ENCODE data around the gene ASPSCR1. TPM values are rescaled to one million over a fixed set of nuclear protein-coding genes. Genes with fewer than 3 reads are reported as not detected.
"Not testable (repeated sequence)": the region's sequence is repeated elsewhere in the genome, so short reads cannot be mapped to it uniquely, and the experiment has no call there.

Gene ASPSCR1
- total RNA-seq, 2 donors from 2014 or later = 17.9 to 57.4 TPM

GRCh38 chr17:82036634-82037091, 59.2 kb downstream of the ASPSCR1 start:
- Histone ChIP-seq H3K27me3 (no peaks in the 10 kb centered on the region), H3K9me3 (no peaks in the 10 kb centered on the region), H3K4me1 (peaks cover 37% of the 10 kb centered on the region), H3K36me3 (replicated peaks in 1 of 2; ENCODE audit: insufficient read depth in 1 of 2, low read depth in 2 of 2) (no peaks in the 10 kb centered on the region), H3K27ac (peak overlapping the region; percentile 94 to 100 (median 96)), H3K4me3 (peak overlapping the region; percentile 52 to 68)
- TF ChIP-seq POLR2A (IDR thresholded peaks at IDR 0.05) (no peak), CTCF (IDR thresholded peaks at IDR 0.05) (no peak)
- intact Hi-C loops (cut with DNase I) = no loop called here
- DNase-seq = peak in 1 of 4 donors; percentile 32
- ATAC-seq = peak; percentile 1
- 6 to 20% methylated on average over 1 to 23 of the region's 23 CpGs for WGBS, 2 donors

- peak within 1 kb of the TSS; percentile 52 to 68 for H3K4me3 ChIP-seq
- intact Hi-C loops (cut with DNase I) = no loop called here
- DNase-seq = peak; percentile 97 to 98 (median 98)
- peak within 1 kb of the TSS; percentile 94 to 100 (median 96) for H3K27ac ChIP-seq
- H3K9me3 ChIP-seq = no peaks in the 10 kb centered on the region
- peaks cover 32% of the 10 kb centered on the region for H3K4me1 ChIP-seq
- peak; percentile 95 for ATAC-seq
- H3K27me3 ChIP-seq = no peaks in the 10 kb centered on the region
- H3K36me3 ChIP-seq (replicated peaks in 1 of 2; ENCODE audit: insufficient read depth in 1 of 2, low read depth in 2 of 2) = no peaks in the 10 kb centered on the region
- TF ChIP-seq CTCF (IDR thresholded peaks at IDR 0.05) (peak; percentile 59 to 90 (median 70)), POLR2A (IDR thresholded peaks at IDR 0.05) (peak; percentile 92 to 94 (median 93))
- WGBS, 2 donors = 0% methylated on average over 32 to 89 of the region's 92 CpGs
These were observed 59.9 kb downstream of the ASPSCR1 start, which contains the start of gene DCXR for GRCh38 chr17:82037092-82037888. TSS of gene DCXR (minus strand) at chr17:82037697. CDS start at chr17:82037682, 15 bp downstream.

GRCh38 chr17:82037889-82038195, 60.4 kb downstream of the ASPSCR1 start:
- no peaks in the 10 kb centered on the region for H3K27me3 ChIP-seq
- no peak for ATAC-seq
- DNase-seq = no peak
- no peak for TF ChIP-seq CTCF (IDR thresholded peaks at IDR 0.05)
- H3K4me3 ChIP-seq = no peak overlapping the region
- intact Hi-C loops (cut with DNase I) = no loop called here
- H3K27ac ChIP-seq = peak overlapping the region; percentile 94 to 100 (median 96)
- no peaks in the 10 kb centered on the region for H3K36me3 ChIP-seq (replicated peaks in 1 of 2; ENCODE audit: insufficient read depth in 1 of 2, low read depth in 2 of 2)
- H3K9me3 ChIP-seq = no peaks in the 10 kb centered on the region
- 1 to 2% methylated on average over 10 of the region's 10 CpGs for WGBS, 2 donors
- H3K4me1 ChIP-seq = peaks cover 30% of the 10 kb centered on the region

GRCh38 chr17:82038796-82039409, 61.5 kb downstream of the ASPSCR1 start:
- H3K9me3 ChIP-seq; ATAC-seq; H3K36me3 ChIP-seq (replicated peaks in 1 of 2; ENCODE audit: insufficient read depth in 1 of 2, low read depth in 2 of 2); DNase-seq; intact Hi-C loops (cut with DNase I); H3K4me3 ChIP-seq; H3K27ac ChIP-seq; H3K27me3 ChIP-seq: not testable (repeated sequence)
- peaks cover 30% of the 10 kb centered on the region for H3K4me1 ChIP-seq
- 86 to 90% methylated on average over 16 of the region's 16 CpGs for WGBS, 2 donors

GRCh38 chr17:82039695-82040299, 62.4 kb downstream of the ASPSCR1 start:
- DNase-seq = peak in 1 of 4 donors; percentile 54
- 59 to 71% methylated on average over 2 to 8 of the region's 8 CpGs for WGBS, 2 donors

More at GRCh38 chr17:82039695-82040299, 62.4 kb downstream of the ASPSCR1 start:
- no peak for ATAC-seq
- TF ChIP-seq POLR2A (IDR thresholded peaks at IDR 0.05) = no peak
- TF ChIP-seq CTCF (IDR thresholded peaks at IDR 0.05) = no peak
- Histone ChIP-seq H3K4me1 (peaks cover 30% of the 10 kb centered on the region), H3K27me3 (no peaks in the 10 kb centered on the region), H3K27ac (no peak overlapping the region), H3K9me3 (no peaks in the 10 kb centered on the region), H3K36me3 (replicated peaks in 1 of 2; ENCODE audit: insufficient read depth in 1 of 2, low read depth in 2 of 2) (no peaks in the 10 kb centered on the region), H3K4me3 (no peak overlapping the region)
- intact Hi-C loops (cut with DNase I) = no loop called here

All from body of pancreas (tissue), 4 donors.